ENCODE measurements around the gene SCO1. TPM values are rescaled to one million over a fixed set of nuclear protein-coding genes. Genes with fewer than 3 reads are reported as not detected.

SCO1 gene
- total and polyA plus RNA-seq, 9 donors: 22.2 to 26.8 (median 24.3) TPM

DNA sequence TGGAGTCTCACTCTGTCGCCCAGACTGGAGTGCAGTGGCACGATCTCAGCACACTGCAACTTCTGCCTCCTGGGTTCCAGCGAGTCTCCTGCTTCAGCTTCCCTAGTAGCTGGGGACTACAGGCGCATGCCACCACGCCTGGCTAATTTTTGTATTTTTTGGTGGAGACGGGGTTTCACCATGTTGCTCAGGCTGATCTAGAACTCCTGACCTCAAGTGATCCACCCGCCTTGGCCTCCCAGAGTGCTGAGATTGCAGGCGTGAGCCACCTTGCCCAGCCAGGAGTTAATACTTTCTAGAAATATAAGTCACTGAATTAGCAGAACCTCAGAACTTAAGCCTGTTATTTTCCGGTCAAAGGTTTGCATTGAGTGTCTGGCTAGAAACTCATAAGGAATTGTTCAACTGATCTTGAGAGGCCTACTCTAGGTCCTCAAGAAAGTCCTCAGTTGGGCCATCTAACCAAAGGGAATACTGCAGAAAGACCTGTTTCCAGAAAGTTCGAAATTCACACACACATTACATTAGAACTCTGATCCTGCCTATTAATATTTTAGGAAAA is 31.1 kb upstream of the SCO1 start:
- DNase-seq: no peak
- H3K4me1 ChIP-seq (ENCODE audit: control insufficient read depth, insufficient read depth, low read length): peaks cover 10% of the 10 kb centered on the region
- peaks cover 22% of the 10 kb centered on the region for H3K36me3 ChIP-seq (ENCODE audit: control insufficient read depth, insufficient read depth, low read length)
- H3K9me3 ChIP-seq (replicated peaks; ENCODE audit: control insufficient read depth, low read depth, low read length): no peaks in the 10 kb centered on the region
- no peaks in the 10 kb centered on the region for H3K27me3 ChIP-seq (ENCODE audit: control insufficient read depth, insufficient read depth, low read length)
- H3K4me3 ChIP-seq (ENCODE audit: low read length): no peak overlapping the region
- 97% methylated on average over 5 of the region's 10 CpGs for WGBS (ENCODE audit: insufficient coverage)
- H3K27ac ChIP-seq (ENCODE audit: low read length): no peak overlapping the region

DNA sequence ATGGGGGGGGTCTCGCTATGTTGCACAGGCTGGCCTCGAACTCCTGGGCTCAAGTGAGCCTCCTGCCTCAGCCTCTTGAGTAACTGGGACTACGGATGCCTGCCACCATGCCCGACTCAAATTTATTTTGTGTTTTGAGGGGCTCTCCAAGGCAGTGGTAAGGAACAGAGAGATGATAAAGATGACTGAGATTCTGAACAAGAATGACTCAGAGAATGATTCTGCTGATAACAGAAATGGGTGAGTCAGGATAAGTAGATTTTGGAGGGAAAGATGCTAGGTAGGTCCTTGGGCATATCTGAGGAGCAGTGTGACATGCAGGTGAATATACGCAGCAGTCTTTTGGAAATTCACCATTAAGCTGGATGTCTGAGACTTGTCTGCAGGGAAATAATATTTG is 29.9 kb upstream of the SCO1 start:
- no peaks in the 10 kb centered on the region for H3K27me3 ChIP-seq (ENCODE audit: control insufficient read depth, insufficient read depth, low read length)
- H3K4me1 ChIP-seq (ENCODE audit: control insufficient read depth, insufficient read depth, low read length): peaks cover 10% of the 10 kb centered on the region
- H3K4me3 ChIP-seq (ENCODE audit: low read length): no peak overlapping the region
- 96% methylated on average over 3 of the region's 5 CpGs for WGBS (ENCODE audit: insufficient coverage)
- H3K9me3 ChIP-seq (replicated peaks; ENCODE audit: control insufficient read depth, low read depth, low read length): no peaks in the 10 kb centered on the region
- no peak overlapping the region for H3K27ac ChIP-seq (ENCODE audit: low read length)
- no peak for DNase-seq
- peaks cover 25% of the 10 kb centered on the region for H3K36me3 ChIP-seq (ENCODE audit: control insufficient read depth, insufficient read depth, low read length)

- peaks cover 10% of the 10 kb centered on the region for H3K4me1 ChIP-seq (ENCODE audit: control insufficient read depth, insufficient read depth, low read length)
- H3K27ac ChIP-seq (ENCODE audit: low read length): no peak overlapping the region
- WGBS (ENCODE audit: insufficient coverage): 100% methylated on average over 1 of the region's 2 CpGs
- no peak for DNase-seq
- H3K36me3 ChIP-seq (ENCODE audit: control insufficient read depth, insufficient read depth, low read length): peaks cover 25% of the 10 kb centered on the region
- H3K4me3 ChIP-seq (ENCODE audit: low read length): no peak overlapping the region
- no peaks in the 10 kb centered on the region for H3K9me3 ChIP-seq (replicated peaks; ENCODE audit: control insufficient read depth, low read depth, low read length)
- no peaks in the 10 kb centered on the region for H3K27me3 ChIP-seq (ENCODE audit: control insufficient read depth, insufficient read depth, low read length)
Measured at GRCh38 chr17:10726196-10726595, 28.9 kb upstream of the SCO1 start.

- 78% methylated on average over 2 of the region's 3 CpGs for WGBS (ENCODE audit: insufficient coverage)
- Histone ChIP-seq H3K36me3 (ENCODE audit: control insufficient read depth, insufficient read depth, low read length) (peaks cover 28% of the 10 kb centered on the region), H3K4me3 (ENCODE audit: low read length) (no peak overlapping the region), H3K27ac (ENCODE audit: low read length) (no peak overlapping the region), H3K4me1 (ENCODE audit: control insufficient read depth, insufficient read depth, low read length) (peaks cover 8% of the 10 kb centered on the region), H3K9me3 (replicated peaks; ENCODE audit: control insufficient read depth, low read depth, low read length) (no peaks in the 10 kb centered on the region), H3K27me3 (ENCODE audit: control insufficient read depth, insufficient read depth, low read length) (no peaks in the 10 kb centered on the region)
- no peak for DNase-seq
Measured at GRCh38 chr17:10725262-10725661, 27.9 kb upstream of the SCO1 start.

GRCh38 chr17:10724546-10725195 is 27.3 kb upstream of the SCO1 start:
- DNase-seq: no peak
- H3K4me3 ChIP-seq (ENCODE audit: low read length): no peak overlapping the region
- no peaks in the 10 kb centered on the region for H3K27me3 ChIP-seq (ENCODE audit: control insufficient read depth, insufficient read depth, low read length)
- H3K36me3 ChIP-seq (ENCODE audit: control insufficient read depth, insufficient read depth, low read length): peaks cover 28% of the 10 kb centered on the region
- H3K4me1 ChIP-seq (ENCODE audit: control insufficient read depth, insufficient read depth, low read length): peaks cover 8% of the 10 kb centered on the region
- no peak overlapping the region for H3K27ac ChIP-seq (ENCODE audit: low read length)
- no CpG with 5 or more reads among the region's 11 CpGs for WGBS (ENCODE audit: insufficient coverage)
- no peaks in the 10 kb centered on the region for H3K9me3 ChIP-seq (replicated peaks; ENCODE audit: control insufficient read depth, low read depth, low read length)

GRCh38 chr17:10718547-10718946 is 21.2 kb upstream of the SCO1 start:
- peaks cover 8% of the 10 kb centered on the region for H3K36me3 ChIP-seq (ENCODE audit: control insufficient read depth, insufficient read depth, low read length)
- no peaks in the 10 kb centered on the region for H3K9me3 ChIP-seq (replicated peaks; ENCODE audit: control insufficient read depth, low read depth, low read length)
- no peak overlapping the region for H3K27ac ChIP-seq (ENCODE audit: low read length)
- H3K27me3 ChIP-seq (ENCODE audit: control insufficient read depth, insufficient read depth, low read length): no peaks in the 10 kb centered on the region
- H3K4me1 ChIP-seq (ENCODE audit: control insufficient read depth, insufficient read depth, low read length): no peaks in the 10 kb centered on the region
- no peak for DNase-seq
- H3K4me3 ChIP-seq (ENCODE audit: low read length): no peak overlapping the region
- no CpG with 5 or more reads among the region's 1 CpG for WGBS (ENCODE audit: insufficient coverage)

DNA sequence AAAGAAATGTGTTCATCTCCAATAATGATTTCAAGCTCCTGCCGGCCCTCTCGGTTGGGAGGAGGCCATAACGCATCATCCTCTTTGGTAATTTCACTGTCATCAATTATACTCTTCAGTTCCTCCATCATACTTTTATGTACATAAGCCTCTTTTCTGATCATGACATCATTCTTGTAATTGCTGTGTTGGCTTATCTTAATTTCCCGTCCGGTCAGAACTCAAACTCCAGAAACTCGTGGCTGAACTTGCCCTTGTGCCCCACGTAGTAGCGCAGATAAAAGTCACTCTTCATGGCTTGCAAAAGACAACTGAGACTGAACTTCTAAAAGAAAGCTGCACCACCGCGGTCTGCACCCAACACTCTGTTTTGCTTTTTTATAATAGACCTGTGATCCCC is 18.9 kb upstream of the SCO1 start:
- H3K36me3 ChIP-seq (ENCODE audit: control insufficient read depth, insufficient read depth, low read length): peaks cover 21% of the 10 kb centered on the region
- H3K27ac ChIP-seq (ENCODE audit: low read length): no peak overlapping the region
- no peaks in the 10 kb centered on the region for H3K27me3 ChIP-seq (ENCODE audit: control insufficient read depth, insufficient read depth, low read length)
- no peaks in the 10 kb centered on the region for H3K4me1 ChIP-seq (ENCODE audit: control insufficient read depth, insufficient read depth, low read length)
- no peak for DNase-seq
- H3K4me3 ChIP-seq (ENCODE audit: low read length): no peak overlapping the region
- 90% methylated on average over 8 of the region's 10 CpGs for WGBS (ENCODE audit: insufficient coverage)
- H3K9me3 ChIP-seq (replicated peaks; ENCODE audit: control insufficient read depth, low read depth, low read length): no peaks in the 10 kb centered on the region

DNA sequence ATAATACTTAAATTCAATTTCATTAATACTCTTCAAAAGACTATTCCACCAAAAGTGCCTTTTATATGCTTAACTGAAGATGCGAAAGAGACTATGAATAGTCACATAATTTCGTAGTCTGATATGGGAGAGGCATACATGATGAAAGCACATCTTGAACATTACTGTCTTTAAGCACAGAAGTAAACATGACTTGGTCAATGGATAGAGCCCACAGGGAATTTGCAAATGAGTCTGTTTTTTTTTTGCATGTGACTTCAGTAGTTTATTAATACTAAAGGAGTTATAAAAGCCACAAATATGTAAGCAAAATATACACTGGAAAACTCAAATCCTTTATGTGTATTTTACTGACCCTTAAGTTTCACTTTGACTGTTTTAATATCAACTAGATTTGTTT is 16.0 kb upstream of the SCO1 start:
- Histone ChIP-seq H3K27ac (ENCODE audit: low read length) (no peak overlapping the region), H3K4me3 (ENCODE audit: low read length) (no peak overlapping the region), H3K36me3 (ENCODE audit: control insufficient read depth, insufficient read depth, low read length) (peaks cover 41% of the 10 kb centered on the region), H3K27me3 (ENCODE audit: control insufficient read depth, insufficient read depth, low read length) (no peaks in the 10 kb centered on the region), H3K9me3 (replicated peaks; ENCODE audit: control insufficient read depth, low read depth, low read length) (no peaks in the 10 kb centered on the region), H3K4me1 (ENCODE audit: control insufficient read depth, insufficient read depth, low read length) (no peaks in the 10 kb centered on the region)
- no CpG with 5 or more reads among the region's 2 CpGs for WGBS (ENCODE audit: insufficient coverage)
- no peak for DNase-seq

DNA sequence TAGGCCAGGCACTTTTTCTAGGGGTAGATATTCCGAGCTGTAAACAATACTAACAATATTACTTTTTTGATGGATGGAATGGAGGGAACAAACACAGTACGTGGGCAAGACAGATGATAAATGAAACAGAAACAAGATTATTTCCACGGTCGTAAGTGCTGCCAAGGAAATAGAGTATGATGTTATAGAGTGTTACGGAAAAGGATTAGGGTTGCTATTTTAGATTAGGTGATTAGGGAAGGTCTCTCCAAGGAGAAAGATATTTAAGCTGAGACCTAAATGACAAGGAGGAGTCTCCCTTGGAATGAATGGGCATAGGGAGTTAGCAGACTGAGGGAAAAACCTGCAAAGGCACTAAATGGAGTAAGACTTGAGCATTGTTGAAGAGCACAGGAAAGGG is 8.4 kb upstream of the SCO1 start:
- peaks cover 4% of the 10 kb centered on the region for H3K4me1 ChIP-seq (ENCODE audit: control insufficient read depth, insufficient read depth, low read length)
- no peak overlapping the region for H3K4me3 ChIP-seq (ENCODE audit: low read length)
- no peak overlapping the region for H3K27ac ChIP-seq (ENCODE audit: low read length)
- DNase-seq: no peak
- no peaks in the 10 kb centered on the region for H3K27me3 ChIP-seq (ENCODE audit: control insufficient read depth, insufficient read depth, low read length)
- no peaks in the 10 kb centered on the region for H3K9me3 ChIP-seq (replicated peaks; ENCODE audit: control insufficient read depth, low read depth, low read length)
- peaks cover 37% of the 10 kb centered on the region for H3K36me3 ChIP-seq (ENCODE audit: control insufficient read depth, insufficient read depth, low read length)
- 62% methylated on average over 3 of the region's 5 CpGs for WGBS (ENCODE audit: insufficient coverage)

DNA sequence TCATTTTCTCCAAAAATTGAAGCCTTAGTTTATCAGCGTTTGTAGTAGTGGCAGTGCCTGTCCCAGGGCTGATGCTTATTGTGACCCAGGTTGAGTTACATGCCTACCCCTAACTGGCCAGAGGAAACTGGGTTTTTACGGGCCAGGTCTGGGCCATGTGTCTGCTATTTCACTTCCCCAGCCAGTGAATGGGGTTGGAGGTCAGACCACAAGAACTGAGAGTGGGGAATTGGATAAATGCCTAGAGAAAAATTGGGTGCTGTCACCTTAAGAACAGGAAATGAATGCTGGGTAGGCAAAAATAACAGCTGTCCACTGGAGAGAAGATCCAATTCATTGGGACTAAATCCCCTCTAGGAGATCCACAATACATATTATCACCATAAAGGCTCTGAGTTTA is 5.2 kb upstream of the SCO1 start:
- peak; percentile 24 for DNase-seq

DNA sequence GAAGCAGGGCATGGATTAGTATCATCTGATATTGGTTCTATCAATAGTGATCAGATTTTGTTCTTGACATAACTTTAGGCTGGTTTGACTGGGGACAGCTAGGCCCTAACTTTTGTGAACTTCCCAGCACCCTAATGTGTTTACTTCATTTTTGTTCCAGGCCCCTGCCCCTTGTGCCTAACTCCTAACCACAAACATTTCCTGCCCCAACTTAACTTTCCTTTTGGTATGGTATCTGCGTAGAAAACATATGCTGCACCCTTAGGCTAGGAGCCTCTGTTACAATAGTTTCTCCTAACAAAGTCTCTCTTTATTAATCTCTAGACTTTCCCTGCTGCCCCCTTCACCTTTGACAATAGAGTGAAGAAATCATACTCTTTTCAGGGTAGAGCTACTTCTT is 2.5 kb upstream of the SCO1 start:
- Histone ChIP-seq H3K9me3 (replicated peaks; ENCODE audit: control insufficient read depth, low read depth, low read length) (no peaks in the 10 kb centered on the region), H3K36me3 (ENCODE audit: control insufficient read depth, insufficient read depth, low read length) (peaks cover 10% of the 10 kb centered on the region), H3K27me3 (ENCODE audit: control insufficient read depth, insufficient read depth, low read length) (no peaks in the 10 kb centered on the region), H3K27ac (ENCODE audit: low read length) (no peak overlapping the region), H3K4me1 (ENCODE audit: control insufficient read depth, insufficient read depth, low read length) (peaks cover 12% of the 10 kb centered on the region), H3K4me3 (ENCODE audit: low read length) (no peak overlapping the region)
- no CpG with 5 or more reads among the region's 1 CpG for WGBS (ENCODE audit: insufficient coverage)
- no peak for DNase-seq

More for the DNA sequence above, 5.2 kb upstream of the SCO1 start:
- 33% methylated on average over 1 of the region's 2 CpGs for WGBS (ENCODE audit: insufficient coverage)
- Histone ChIP-seq H3K4me1 (ENCODE audit: control insufficient read depth, insufficient read depth, low read length) (peaks cover 7% of the 10 kb centered on the region), H3K9me3 (replicated peaks; ENCODE audit: control insufficient read depth, low read depth, low read length) (no peaks in the 10 kb centered on the region), H3K27ac (ENCODE audit: low read length) (no peak overlapping the region), H3K36me3 (ENCODE audit: control insufficient read depth, insufficient read depth, low read length) (peaks cover 14% of the 10 kb centered on the region), H3K27me3 (ENCODE audit: control insufficient read depth, insufficient read depth, low read length) (no peaks in the 10 kb centered on the region), H3K4me3 (ENCODE audit: low read length) (no peak overlapping the region)
